Retina (tissue), 1 donor: ENCODE measurements around the gene SFT2D1.
A peak's percentile ranks its signal among the peaks of the same experiment; 100 is the strongest.

Experiments used
- DNase-seq: peaks from one replicate; pipeline ENCODE4 v3.0.0-alpha.2; 2016

Gene SFT2D1

DNA sequence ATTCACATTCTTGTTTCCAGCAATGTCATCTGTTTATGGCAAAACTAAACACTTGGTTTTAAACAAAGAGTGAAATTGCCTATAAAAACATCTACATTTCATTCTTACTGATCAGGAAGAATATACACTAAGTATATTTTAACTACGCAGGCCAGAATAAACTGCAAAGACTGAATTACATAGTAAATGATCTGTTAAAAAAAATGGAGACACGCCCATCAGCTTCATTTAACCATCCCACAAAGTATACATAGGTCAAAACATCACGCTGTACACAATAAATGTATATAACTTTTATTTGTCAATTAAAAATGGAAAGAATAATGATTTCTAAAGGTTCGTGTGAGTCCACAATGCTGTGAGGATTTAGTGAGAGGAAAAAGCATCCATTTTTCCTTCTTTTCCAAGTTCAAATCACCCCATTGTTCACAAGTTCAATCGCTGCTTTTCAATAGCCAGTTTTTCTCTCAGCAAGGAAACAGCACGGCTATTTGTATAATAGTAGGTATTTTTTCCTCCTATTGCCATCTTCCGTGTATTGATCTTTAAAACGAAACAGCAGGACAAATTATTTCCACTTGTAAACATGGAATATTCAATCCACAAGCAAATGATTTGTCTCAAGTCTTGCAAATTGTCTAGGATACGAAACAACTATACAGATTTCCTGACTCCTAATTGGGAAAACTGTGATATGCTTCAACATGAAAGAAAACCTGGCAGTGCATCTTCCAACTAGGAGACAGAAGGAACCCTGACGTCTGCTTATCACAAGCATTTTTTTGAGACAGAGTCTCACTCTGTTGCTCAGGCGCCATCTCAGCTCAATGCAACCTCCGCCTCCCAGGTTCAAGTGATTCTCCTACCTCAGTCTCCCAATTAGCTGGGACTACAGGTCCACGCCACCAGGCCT, 10.6 kb downstream of the SFT2D1 start:
- no peak for DNase-seq

- no peak for DNase-seq
Measured at GRCh38 chr6:166330612-166331011, 11.7 kb downstream of the SFT2D1 start.

GRCh38 chr6:166325383-166326042, 16.8 kb downstream of the SFT2D1 start:
- DNase-seq: no peak

GRCh38 chr6:166323395-166323794, 18.9 kb downstream of the SFT2D1 start:
- no peak for DNase-seq

DNA sequence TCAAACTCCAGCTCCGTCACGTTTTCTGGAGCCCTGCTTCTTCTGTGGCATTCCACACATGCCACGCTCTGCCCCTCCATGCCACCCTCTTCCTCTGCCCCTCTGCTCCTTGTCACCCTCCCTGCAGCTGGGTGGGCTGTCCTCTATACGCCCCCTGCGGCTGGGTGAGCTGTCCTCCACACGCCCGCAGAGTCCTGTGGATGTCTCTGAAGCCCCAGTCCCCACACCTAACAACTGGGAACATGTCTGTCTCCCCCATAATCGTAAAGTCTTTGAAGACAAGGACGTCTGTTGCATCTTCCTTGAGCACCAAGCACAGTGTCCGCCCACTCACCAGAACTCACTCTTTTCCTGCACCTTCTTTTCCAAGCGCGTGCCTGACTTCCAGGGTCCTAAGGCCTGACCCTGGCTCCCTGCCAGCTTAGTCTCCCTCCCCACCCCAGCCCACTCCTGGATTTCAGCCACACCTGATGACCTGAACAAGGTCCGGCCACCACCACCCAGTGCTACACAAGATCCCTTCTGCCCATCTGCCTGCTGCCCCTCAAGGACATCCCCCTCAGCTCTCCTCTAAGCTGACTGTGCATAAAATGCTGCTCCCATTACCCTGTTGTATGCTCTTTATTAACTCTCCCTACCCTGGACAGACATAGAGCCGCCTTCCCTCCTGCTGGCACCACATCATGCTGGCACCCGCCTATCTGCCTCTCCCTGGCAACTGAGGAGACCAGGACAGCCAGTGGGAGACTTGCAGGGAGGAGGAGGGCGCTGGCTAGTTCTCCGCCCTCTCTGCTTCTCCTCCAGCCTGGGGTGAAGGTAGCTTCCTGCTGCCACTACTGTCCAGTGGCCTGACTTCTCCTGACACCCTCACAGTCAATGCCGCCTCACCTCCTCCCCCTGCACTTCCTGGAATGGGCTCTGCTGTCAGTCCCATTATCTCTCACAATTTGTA, 23.4 kb downstream of the SFT2D1 start:
- no peak for DNase-seq

- DNase-seq: no peak
Measured at GRCh38 chr6:166318227-166318626, 24.1 kb downstream of the SFT2D1 start.

GRCh38 chr6:166317261-166318212, 24.8 kb downstream of the SFT2D1 start:
- DNase-seq: no peak

GRCh38 chr6:166315436-166315835, 26.9 kb downstream of the SFT2D1 start:
- no peak for DNase-seq

- DNase-seq: no peak
Measured at GRCh38 chr6:166314454-166314853, 27.9 kb downstream of the SFT2D1 start.

DNA sequence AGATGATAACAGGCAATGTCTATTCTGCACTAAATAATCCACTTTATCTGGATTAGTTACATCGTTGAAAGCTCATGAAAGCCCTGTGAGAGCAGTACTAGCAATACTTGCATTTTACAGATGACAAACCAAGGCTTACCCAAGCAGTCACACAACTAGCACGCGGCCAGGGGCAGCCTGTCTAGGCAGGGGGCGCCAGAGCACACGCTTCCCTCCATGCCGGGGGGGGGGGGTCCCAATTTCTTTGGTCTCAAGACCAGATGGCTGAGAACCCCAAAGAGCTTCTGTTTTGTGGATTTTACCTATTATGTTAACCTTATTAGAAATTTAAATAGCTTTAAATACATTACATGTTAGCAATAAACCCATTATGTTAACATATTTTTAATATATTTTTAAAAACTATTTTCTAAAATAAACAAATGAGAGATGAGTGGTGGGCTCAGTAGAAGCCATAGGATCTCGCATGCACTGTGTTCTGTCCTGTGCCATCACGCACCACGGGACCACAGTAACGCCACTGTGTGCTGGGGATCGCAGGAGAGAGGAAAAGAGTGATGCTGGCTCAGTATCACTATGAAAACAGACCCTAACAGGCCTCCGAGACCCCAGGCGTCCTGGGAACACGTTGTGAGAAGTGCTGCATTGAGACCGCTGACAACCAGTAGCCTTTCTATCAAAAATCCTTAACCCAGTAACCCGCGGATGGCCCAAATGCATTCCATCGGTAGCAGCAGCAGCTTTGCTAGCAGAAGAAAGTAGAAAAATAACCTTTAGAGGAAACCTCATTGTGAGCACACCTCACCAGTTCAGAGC, 28.9 kb downstream of the SFT2D1 start:
- peak; percentile 38 for DNase-seq

- no peak for DNase-seq
Measured at GRCh38 chr6:166312832-166313231, 29.5 kb downstream of the SFT2D1 start.

- no peak for DNase-seq
Measured at GRCh38 chr6:166310634-166311033, 31.7 kb downstream of the SFT2D1 start.

GRCh38 chr6:166309977-166310376, 32.4 kb downstream of the SFT2D1 start:
- DNase-seq: no peak

DNA sequence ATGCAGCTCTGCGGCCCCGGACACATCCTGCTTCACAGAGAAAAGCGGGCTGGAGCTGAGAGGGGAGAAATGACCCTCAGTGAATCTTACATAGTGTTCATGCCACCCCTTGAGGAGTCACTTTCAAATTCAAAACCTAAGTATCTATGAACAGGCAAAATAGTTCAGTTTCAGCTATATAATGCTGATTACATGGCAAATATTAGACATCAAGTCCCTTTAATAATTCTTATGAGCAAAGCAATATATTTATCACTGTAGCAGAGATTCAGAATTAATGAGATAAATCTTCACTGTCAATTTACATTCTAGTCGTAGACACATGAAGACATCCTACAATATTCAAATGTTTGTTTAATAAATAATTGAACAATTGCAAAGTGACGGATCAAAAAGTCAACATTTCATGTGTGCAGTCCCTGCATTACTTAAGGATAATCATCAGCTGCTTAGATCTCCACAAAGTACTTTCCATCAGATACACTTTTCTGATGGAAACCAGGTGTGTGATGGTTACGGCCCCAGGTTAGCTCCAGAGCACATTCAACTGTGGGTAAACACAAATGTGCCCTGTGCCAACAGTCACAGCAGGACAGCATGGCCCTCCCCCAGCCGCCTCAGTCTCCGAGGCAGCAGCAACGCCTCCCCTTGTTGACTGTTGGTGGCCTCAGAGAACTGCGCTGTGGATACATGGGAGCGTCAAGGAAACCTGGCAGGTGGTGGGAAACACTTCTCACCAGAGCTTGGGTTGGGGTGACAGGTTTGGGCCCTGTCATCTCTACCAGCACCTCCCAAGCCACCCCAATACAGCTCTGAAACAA, 33.4 kb downstream of the SFT2D1 start:
- no peak for DNase-seq

GRCh38 chr6:166308033-166308768, 34.1 kb downstream of the SFT2D1 start, which contains the start of gene PRR18:
PRR18 (minus strand) TSS chr6:166308392; CDS start chr6:166308142, 250 bp downstream.
- peak; percentile 75 for DNase-seq

DNA sequence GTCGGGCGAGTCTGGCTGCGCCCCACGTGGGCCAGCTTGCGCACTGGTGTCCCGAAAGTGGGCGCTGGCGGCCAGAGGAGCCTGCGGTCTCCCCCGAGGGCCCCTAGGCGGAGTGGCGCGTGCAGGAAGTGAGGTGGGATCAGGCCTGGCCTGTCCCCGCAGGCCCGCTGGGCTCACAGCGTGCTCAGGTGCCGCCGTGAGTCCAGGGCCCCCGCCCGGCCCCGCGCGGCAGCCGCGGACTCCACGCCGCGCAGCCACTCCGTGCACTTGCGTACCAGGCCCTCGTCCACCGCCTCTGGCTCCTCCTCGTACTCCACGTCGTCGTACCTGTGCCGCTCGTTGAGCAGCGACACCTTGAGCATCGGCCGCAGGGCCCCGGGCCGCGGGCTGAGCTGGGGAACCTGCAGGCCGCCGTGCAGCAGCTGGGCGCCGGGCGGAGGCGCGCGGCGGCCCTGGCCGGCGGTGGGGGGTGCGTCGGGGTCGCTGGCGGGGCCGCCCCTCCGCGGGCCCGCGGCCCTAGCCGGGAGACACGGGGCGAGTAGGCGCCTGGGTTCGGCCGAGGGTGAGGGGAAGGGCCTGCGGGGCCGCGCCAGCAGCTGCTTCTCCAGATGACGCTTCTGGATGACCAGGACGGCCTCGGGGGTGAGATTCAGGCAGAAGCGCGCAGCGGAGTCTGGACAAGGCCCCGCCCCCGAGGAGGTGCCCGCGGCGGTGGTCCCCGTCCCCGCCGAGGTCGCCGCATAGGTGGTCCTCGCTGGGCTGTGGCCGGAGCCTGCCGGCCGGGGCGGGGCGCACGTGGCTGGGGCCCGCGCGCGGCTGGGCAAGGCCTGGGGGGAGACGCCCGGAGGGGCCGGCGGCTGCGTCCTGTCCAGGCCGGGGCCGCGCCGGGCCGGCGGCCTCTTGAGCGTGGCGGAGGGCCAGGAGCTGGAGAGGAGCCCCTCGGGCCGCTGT, 35.0 kb downstream of the SFT2D1 start:
- DNase-seq: peak; percentile 66

GRCh38 chr6:166306378-166307081, 35.8 kb downstream of the SFT2D1 start:
- DNase-seq: peak; percentile 36
